ENCODE measurements around the gene OGDH. TPM values are rescaled to one million over a fixed set of nuclear protein-coding genes. Genes with fewer than 3 reads are reported as not detected.

OGDH gene
- total RNA-seq, 1 experiment from 2014 or later = 69.1 TPM

DNA sequence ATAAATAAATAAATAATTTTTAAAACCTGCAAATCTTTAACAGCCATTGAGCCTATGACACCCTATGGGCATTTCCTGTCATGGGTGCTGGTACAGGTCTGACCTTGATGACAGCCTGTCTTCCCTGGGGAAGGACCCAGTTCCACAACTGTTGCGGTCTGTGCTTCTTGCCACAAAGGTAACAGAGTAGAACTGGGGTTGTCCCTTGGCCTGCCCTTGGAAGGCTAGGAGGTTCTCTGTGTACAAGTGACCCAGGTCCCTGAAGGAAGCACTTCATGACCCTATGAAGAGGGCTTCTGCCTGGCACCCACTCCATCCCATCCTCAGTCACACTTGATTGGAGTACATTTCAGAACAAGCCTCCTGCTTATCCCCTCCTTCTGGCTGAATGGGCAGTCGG, 66.9 kb downstream of the OGDH start:
- RAD21 ChIA-PET (ENCODE audit: low non-redundant PET in 1 of 2, low total read pairs in 2 of 2, uncharacterized antibody in 2 of 2, unreplicated experiment in 2 of 2) = no interaction called here
- POLR2A ChIA-PET = no interaction called here
- Histone ChIP-seq H4K20me1 (ENCODE audit: insufficient read depth) (no peaks in the 10 kb centered on the region), H3K27me3 (ENCODE audit: insufficient read depth, low read length) (no peaks in the 10 kb centered on the region), H3K9me3 (ENCODE audit: control insufficient read depth in 1 of 2, insufficient read depth in 1 of 2, low read depth in 1 of 2, low read length in 2 of 2) (no peaks in the 10 kb centered on the region), H3K4me3 (replicated peaks in 1 of 2; ENCODE audit: low read depth in 1 of 2, low read length in 2 of 2) (no peak overlapping the region), H3K4me2 (ENCODE audit: low read length) (no peak overlapping the region), H3K79me2 (ENCODE audit: insufficient read depth, low read length) (no peaks in the 10 kb centered on the region), H3K9ac (ENCODE audit: low read length) (no peak overlapping the region), H3K9me2 (ENCODE audit: insufficient read depth) (no peaks in the 10 kb centered on the region), H3K27ac (ENCODE audit: low read depth, low read length) (no peak overlapping the region), H2AFZ (ENCODE audit: low read depth, low read length, poor library complexity, severe bottlenecking) (no peak overlapping the region), H3K36me3 (ENCODE audit: control insufficient read depth in 1 of 2, insufficient read depth in 2 of 2, low read length in 2 of 2) (peaks cover 4 to 8% of the 10 kb centered on the region in 2 experiments; a peak in 3 of 4 replicates), H3K4me1 (ENCODE audit: control insufficient read depth in 1 of 2, insufficient read depth in 2 of 2, low read length in 2 of 2) (peaks cover 0 to 6% of the 10 kb centered on the region in 2 experiments; a peak in 3 of 4 replicates)
- DNase-seq (ENCODE audit: low read depth, low spot score) = no peak
- intact Hi-C loops (cut with micrococcal nuclease) = no loop called here
- TF ChIP-seq ELF1 (IDR thresholded peaks at IDR 0.05; ENCODE audit: borderline replicate concordance, low read depth) = no peak
- CTCF ChIA-PET = no interaction called here
- no TSS peak for BruUV-seq (replicated peaks)
- ATAC-seq = no peak

DNA sequence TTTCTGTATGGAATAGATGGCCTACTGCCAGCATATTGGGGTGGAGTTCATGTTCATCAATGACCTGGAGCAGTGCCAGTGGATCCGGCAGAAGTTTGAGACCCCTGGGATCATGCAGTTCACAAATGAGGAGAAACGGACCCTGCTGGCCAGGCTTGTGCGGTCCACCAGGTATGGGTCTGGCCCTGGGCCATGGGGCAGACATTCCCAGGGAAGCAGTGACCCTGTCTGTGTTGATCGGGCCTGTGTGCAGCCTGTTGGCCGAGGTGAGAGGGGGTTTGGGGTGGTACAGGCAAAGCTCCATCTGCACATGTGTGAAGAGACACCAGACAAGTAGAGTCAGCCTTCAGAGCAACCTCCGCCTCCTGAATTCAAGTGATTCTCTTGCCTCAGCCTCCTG, 67.3 kb downstream of the OGDH start:
- Histone ChIP-seq H3K9me2 (ENCODE audit: insufficient read depth) (no peaks in the 10 kb centered on the region), H3K4me3 (replicated peaks in 1 of 2; ENCODE audit: low read depth in 1 of 2, low read length in 2 of 2) (no peak overlapping the region), H3K4me1 (ENCODE audit: control insufficient read depth in 1 of 2, insufficient read depth in 2 of 2, low read length in 2 of 2) (peaks cover 0 to 10% of the 10 kb centered on the region in 2 experiments; a peak in 3 of 4 replicates), H3K9ac (ENCODE audit: low read length) (no peak overlapping the region), H3K27ac (ENCODE audit: low read depth, low read length) (no peak overlapping the region), H3K4me2 (ENCODE audit: low read length) (no peak overlapping the region), H3K9me3 (ENCODE audit: control insufficient read depth in 1 of 2, insufficient read depth in 1 of 2, low read depth in 1 of 2, low read length in 2 of 2) (no peaks in the 10 kb centered on the region), H4K20me1 (ENCODE audit: insufficient read depth) (no peaks in the 10 kb centered on the region), H2AFZ (ENCODE audit: low read depth, low read length, poor library complexity, severe bottlenecking) (no peak overlapping the region), H3K27me3 (ENCODE audit: insufficient read depth, low read length) (no peaks in the 10 kb centered on the region), H3K79me2 (ENCODE audit: insufficient read depth, low read length) (no peaks in the 10 kb centered on the region), H3K36me3 (ENCODE audit: control insufficient read depth in 1 of 2, insufficient read depth in 2 of 2, low read length in 2 of 2) (peaks cover 4 to 8% of the 10 kb centered on the region in 2 experiments; a peak in 3 of 4 replicates)
- ATAC-seq (no peak), DNase-seq (ENCODE audit: low read depth, low spot score) (no peak)
- BruUV-seq (replicated peaks) = no TSS peak
- TF ChIP-seq EZH2phosphoT487 (IDR thresholded peaks at IDR 0.05; ENCODE audit: borderline replicate concordance) (no peak), EZH2 (IDR thresholded peaks at IDR 0.05) (no peak), ELF1 (IDR thresholded peaks at IDR 0.05; ENCODE audit: borderline replicate concordance, low read depth) (no peak), CEBPB (IDR thresholded peaks at IDR 0.05; ENCODE audit: low read depth) (no peak), JUND (IDR thresholded peaks at IDR 0.05) (no peak), RAD21 (IDR thresholded peaks at IDR 0.05; ENCODE audit: low read depth) (no peak), EGR1 (IDR thresholded peaks at IDR 0.05; ENCODE audit: low read depth) (no peak), ZNF274 (IDR thresholded peaks at IDR 0.05; ENCODE audit: low read depth, low read length) (no peak), TCF7L2 (IDR thresholded peaks at IDR 0.05; ENCODE audit: borderline replicate concordance, extremely low read depth, insufficient read depth, insufficient read length) (no peak), YY1 (IDR thresholded peaks at IDR 0.05; ENCODE audit: extremely low read depth, insufficient replicate concordance, low read depth, low read length) (no peak), POLR2AphosphoS5 (IDR thresholded peaks at IDR 0.05; ENCODE audit: low read depth, low read length) (no peak)
- TF ChIP-seq, protein P1, sequence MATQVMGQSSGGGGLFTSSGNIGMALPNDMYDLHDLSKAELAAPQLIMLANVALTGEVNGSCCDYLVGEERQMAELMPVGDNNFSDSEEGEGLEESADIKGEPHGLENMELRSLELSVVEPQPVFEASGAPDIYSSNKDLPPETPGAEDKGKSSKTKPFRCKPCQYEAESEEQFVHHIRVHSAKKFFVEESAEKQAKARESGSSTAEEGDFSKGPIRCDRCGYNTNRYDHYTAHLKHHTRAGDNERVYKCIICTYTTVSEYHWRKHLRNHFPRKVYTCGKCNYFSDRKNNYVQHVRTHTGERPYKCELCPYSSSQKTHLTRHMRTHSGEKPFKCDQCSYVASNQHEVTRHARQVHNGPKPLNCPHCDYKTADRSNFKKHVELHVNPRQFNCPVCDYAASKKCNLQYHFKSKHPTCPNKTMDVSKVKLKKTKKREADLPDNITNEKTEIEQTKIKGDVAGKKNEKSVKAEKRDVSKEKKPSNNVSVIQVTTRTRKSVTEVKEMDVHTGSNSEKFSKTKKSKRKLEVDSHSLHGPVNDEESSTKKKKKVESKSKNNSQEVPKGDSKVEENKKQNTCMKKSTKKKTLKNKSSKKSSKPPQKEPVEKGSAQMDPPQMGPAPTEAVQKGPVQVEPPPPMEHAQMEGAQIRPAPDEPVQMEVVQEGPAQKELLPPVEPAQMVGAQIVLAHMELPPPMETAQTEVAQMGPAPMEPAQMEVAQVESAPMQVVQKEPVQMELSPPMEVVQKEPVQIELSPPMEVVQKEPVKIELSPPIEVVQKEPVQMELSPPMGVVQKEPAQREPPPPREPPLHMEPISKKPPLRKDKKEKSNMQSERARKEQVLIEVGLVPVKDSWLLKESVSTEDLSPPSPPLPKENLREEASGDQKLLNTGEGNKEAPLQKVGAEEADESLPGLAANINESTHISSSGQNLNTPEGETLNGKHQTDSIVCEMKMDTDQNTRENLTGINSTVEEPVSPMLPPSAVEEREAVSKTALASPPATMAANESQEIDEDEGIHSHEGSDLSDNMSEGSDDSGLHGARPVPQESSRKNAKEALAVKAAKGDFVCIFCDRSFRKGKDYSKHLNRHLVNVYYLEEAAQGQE (IDR thresholded peaks at IDR 0.05; ENCODE audit: low read depth) = no peak
- TF ChIP-seq, protein P2, sequence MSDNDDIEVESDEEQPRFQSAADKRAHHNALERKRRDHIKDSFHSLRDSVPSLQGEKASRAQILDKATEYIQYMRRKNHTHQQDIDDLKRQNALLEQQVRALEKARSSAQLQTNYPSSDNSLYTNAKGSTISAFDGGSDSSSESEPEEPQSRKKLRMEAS (IDR thresholded peaks at IDR 0.05) = no peak
- CTCF ChIA-PET = no interaction called here
- POLR2A ChIA-PET = no interaction called here
- RAD21 ChIA-PET (ENCODE audit: low non-redundant PET in 1 of 2, low total read pairs in 2 of 2, uncharacterized antibody in 2 of 2, unreplicated experiment in 2 of 2) = no interaction called here
- intact Hi-C loops (cut with micrococcal nuclease) = no loop called here

Data from HCT116 (cell line).